ENCODE results near the gene TMEM59. TPM values are rescaled to one million over a fixed set of nuclear protein-coding genes. Genes with fewer than 3 reads are reported as not detected.

TMEM59 gene, protein sequence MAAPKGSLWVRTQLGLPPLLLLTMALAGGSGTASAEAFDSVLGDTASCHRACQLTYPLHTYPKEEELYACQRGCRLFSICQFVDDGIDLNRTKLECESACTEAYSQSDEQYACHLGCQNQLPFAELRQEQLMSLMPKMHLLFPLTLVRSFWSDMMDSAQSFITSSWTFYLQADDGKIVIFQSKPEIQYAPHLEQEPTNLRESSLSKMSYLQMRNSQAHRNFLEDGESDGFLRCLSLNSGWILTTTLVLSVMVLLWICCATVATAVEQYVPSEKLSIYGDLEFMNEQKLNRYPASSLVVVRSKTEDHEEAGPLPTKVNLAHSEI
- 98.0 TPM for polyA plus RNA-seq (2013, experiment 1 of 2)
- polyA plus RNA-seq (2013, experiment 2 of 2), result 94.3 TPM

DNA sequence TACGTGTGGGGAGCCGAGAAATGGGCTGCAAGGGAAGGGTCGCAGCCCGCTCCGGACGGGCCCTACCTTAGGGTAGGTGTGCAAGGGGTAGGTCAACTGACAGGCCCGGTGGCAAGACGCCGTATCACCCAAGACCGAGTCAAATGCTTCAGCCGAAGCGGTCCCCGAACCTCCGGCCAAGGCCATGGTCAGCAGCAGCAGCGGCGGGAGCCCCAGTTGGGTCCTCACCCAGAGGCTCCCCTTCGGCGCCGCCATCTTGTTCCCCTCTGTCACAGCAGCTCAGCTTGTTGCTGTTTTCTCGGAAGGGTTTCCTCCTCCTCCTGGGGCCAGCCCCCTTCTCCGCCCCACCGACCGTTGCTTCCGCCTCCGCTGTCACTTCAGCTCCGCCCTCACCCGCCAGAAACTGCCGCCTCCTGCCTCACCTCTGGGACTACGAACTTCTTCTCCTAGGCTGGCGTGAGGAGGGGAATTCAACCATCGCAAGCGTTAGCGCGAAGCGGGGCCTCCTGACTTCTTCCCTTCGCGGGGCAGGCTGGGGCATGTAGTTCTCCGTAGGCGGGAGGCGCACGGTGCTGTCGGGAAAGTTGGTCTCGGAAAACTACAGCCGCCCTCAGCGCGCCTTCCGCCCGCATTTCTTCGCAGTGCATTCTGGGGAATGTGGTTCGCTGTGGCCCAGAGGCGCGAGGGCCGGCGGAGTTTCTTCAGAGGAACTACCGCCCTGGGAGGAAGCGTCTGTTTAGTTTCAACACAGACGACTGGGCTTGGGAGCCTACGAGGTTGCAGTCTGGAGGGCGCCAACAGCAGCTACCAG is at the start of gene TMEM59, which contains the start of gene TCEANC2:
TMEM59 (minus strand) TSS at position 271 of the 811 bp plus-strand sequence; CDS start at position 255, 16 bp downstream.
TCEANC2 (plus strand) TSS at position 675 of the 811 bp plus-strand sequence. CDS start 815 bp downstream, outside the sequence.
- Histone ChIP-seq H3K4me2 (ENCODE audit: low read length) (peak within 1 kb of the TSS; percentile 57), H3K4ac (ENCODE audit: low read depth, low read length) (peak within 1 kb of the TSS; percentile 39), H3K23ac (ENCODE audit: low read length) (peak within 1 kb of the TSS; percentile 52), H3K79me1 (ENCODE audit: low read length) (peaks cover 7% of the 10 kb centered on the region), H4K8ac (ENCODE audit: low read depth, low read length) (peak within 1 kb of the TSS; percentile 67), H3K79me2 (ENCODE audit: control insufficient read depth, insufficient read depth, low read length) (peaks cover 6% of the 10 kb centered on the region), H2BK15ac (replicated peaks; ENCODE audit: low read depth) (no peak within 1 kb of the TSS), H3K9ac (ENCODE audit: low read length) (peak within 1 kb of the TSS; percentile 82), H3K18ac (ENCODE audit: low read length) (no peak within 1 kb of the TSS), H2BK5ac (ENCODE audit: low read length) (peak within 1 kb of the TSS; percentile 7), H2BK120ac (ENCODE audit: low read depth, low read length) (no peak within 1 kb of the TSS), H3K27me3 (ENCODE audit: insufficient read depth, low read length, poor library complexity) (no peaks in the 10 kb centered on the region), H3K27ac (ENCODE audit: low read depth, low read length) (peak within 1 kb of the TSS; percentile 46), H3K56ac (ENCODE audit: low read length) (peak within 1 kb of the TSS; percentile 92), H2AK5ac (ENCODE audit: low read length) (no peak within 1 kb of the TSS), H4K5ac (ENCODE audit: low read length) (no peak within 1 kb of the TSS), H3K4me1 (ENCODE audit: control insufficient read depth, low read depth, low read length) (no peaks in the 10 kb centered on the region), H3K4me3 (ENCODE audit: low read length) (peak within 1 kb of the TSS; percentile 77), H3K36me3 (ENCODE audit: control insufficient read depth, insufficient read depth, low read length) (no peaks in the 10 kb centered on the region)
- peak; percentile 100 for DNase-seq
- no CpG with 5 or more reads among the region's 59 CpGs for WGBS (ENCODE audit: extremely low coverage, insufficient coverage, low lambda C conversion rate)

DNA sequence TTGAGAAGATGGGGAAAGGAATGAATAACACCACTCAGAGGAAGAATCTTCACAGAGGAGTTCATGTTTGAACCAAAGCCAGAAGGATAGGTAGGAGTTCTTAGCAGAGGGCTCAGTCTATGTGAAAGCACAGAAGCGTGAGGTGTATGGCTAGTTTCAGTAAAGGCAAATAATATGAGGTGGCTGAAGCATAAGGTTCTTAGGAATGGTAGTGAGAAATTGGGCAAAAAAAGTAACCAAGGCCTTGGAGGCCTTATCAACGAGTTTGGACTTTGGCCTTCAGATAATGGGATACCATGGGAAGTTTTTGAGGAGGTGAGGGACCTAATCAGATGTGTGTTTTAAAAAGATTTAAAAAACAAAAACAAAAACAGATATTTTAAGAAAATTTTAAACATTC is 47.5 kb upstream of the TMEM59 start:
- H3K79me2 ChIP-seq (ENCODE audit: control insufficient read depth, insufficient read depth, low read length), result no peaks in the 10 kb centered on the region
- no CpG with 5 or more reads among the region's 2 CpGs for WGBS (ENCODE audit: extremely low coverage, insufficient coverage, low lambda C conversion rate)
- no peak overlapping the region for H3K56ac ChIP-seq (ENCODE audit: low read length)
- H3K4me1 ChIP-seq (ENCODE audit: control insufficient read depth, low read depth, low read length), result peaks cover 8% of the 10 kb centered on the region
- H3K4ac ChIP-seq (ENCODE audit: low read depth, low read length), result no peak overlapping the region
- H3K9ac ChIP-seq (ENCODE audit: low read length), result no peak overlapping the region
- H2AK5ac ChIP-seq (ENCODE audit: low read length), result no peak overlapping the region
- no peak overlapping the region for H3K27ac ChIP-seq (ENCODE audit: low read depth, low read length)
- no peak overlapping the region for H2BK15ac ChIP-seq (replicated peaks; ENCODE audit: low read depth)
- H2BK120ac ChIP-seq (ENCODE audit: low read depth, low read length), result no peak overlapping the region
- no peak overlapping the region for H4K5ac ChIP-seq (ENCODE audit: low read length)
- no peak for DNase-seq
- no peak overlapping the region for H3K23ac ChIP-seq (ENCODE audit: low read length)
- H3K79me1 ChIP-seq (ENCODE audit: low read length), result no peaks in the 10 kb centered on the region
- H4K8ac ChIP-seq (ENCODE audit: low read depth, low read length), result no peak overlapping the region
- H3K27me3 ChIP-seq (ENCODE audit: insufficient read depth, low read length, poor library complexity), result no peaks in the 10 kb centered on the region
- H3K36me3 ChIP-seq (ENCODE audit: control insufficient read depth, insufficient read depth, low read length), result no peaks in the 10 kb centered on the region
- no peak overlapping the region for H3K18ac ChIP-seq (ENCODE audit: low read length)
- no peak overlapping the region for H3K4me2 ChIP-seq (ENCODE audit: low read length)
- H2BK5ac ChIP-seq (ENCODE audit: low read length), result no peak overlapping the region
- H3K4me3 ChIP-seq (ENCODE audit: low read length), result no peak overlapping the region

GRCh38 chr1:54099061-54099610 is 46.1 kb upstream of the TMEM59 start:
- Histone ChIP-seq H3K27me3 (ENCODE audit: insufficient read depth, low read length, poor library complexity) (no peaks in the 10 kb centered on the region), H2BK15ac (replicated peaks; ENCODE audit: low read depth) (no peak overlapping the region), H3K79me1 (ENCODE audit: low read length) (no peaks in the 10 kb centered on the region), H2BK5ac (ENCODE audit: low read length) (no peak overlapping the region), H3K79me2 (ENCODE audit: control insufficient read depth, insufficient read depth, low read length) (no peaks in the 10 kb centered on the region), H4K5ac (ENCODE audit: low read length) (no peak overlapping the region), H3K4me3 (ENCODE audit: low read length) (no peak overlapping the region), H3K9ac (ENCODE audit: low read length) (no peak overlapping the region), H2AK5ac (ENCODE audit: low read length) (no peak overlapping the region), H3K56ac (ENCODE audit: low read length) (no peak overlapping the region), H3K4me1 (ENCODE audit: control insufficient read depth, low read depth, low read length) (peaks cover 10% of the 10 kb centered on the region), H3K4me2 (ENCODE audit: low read length) (no peak overlapping the region), H2BK120ac (ENCODE audit: low read depth, low read length) (no peak overlapping the region), H3K36me3 (ENCODE audit: control insufficient read depth, insufficient read depth, low read length) (no peaks in the 10 kb centered on the region), H3K23ac (ENCODE audit: low read length) (no peak overlapping the region), H4K8ac (ENCODE audit: low read depth, low read length) (no peak overlapping the region), H3K18ac (ENCODE audit: low read length) (no peak overlapping the region), H3K27ac (ENCODE audit: low read depth, low read length) (no peak overlapping the region), H3K4ac (ENCODE audit: low read depth, low read length) (no peak overlapping the region)
- no peak for DNase-seq
- WGBS (ENCODE audit: extremely low coverage, insufficient coverage, low lambda C conversion rate), result no CpG with 5 or more reads among the region's 6 CpGs

DNA sequence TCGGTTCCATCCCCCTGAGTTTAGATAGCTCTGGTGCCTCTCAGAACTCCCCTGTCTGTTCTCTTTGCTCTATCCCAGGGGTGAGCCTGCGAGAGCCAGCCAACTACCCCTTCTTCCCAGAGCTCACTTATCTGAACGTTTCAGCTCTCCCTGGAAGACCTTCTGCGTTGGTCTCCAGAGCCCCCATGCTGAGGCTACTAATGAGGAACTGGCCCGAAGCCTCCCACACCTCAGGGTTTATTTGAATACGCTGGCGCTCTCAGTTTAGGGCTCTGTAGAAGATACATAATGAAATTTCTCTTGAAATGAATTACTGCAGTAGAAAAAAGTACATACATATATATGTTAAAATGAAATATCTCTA is 43.9 kb upstream of the TMEM59 start:
- Histone ChIP-seq H4K5ac (ENCODE audit: low read length) (no peak overlapping the region), H3K79me2 (ENCODE audit: control insufficient read depth, insufficient read depth, low read length) (no peaks in the 10 kb centered on the region), H3K4me1 (ENCODE audit: control insufficient read depth, low read depth, low read length) (peaks cover 10% of the 10 kb centered on the region), H4K8ac (ENCODE audit: low read depth, low read length) (no peak overlapping the region), H3K27ac (ENCODE audit: low read depth, low read length) (peak overlapping the region; percentile 15), H3K23ac (ENCODE audit: low read length) (no peak overlapping the region), H3K18ac (ENCODE audit: low read length) (no peak overlapping the region), H3K4me2 (ENCODE audit: low read length) (no peak overlapping the region), H2BK5ac (ENCODE audit: low read length) (no peak overlapping the region), H3K56ac (ENCODE audit: low read length) (no peak overlapping the region), H2BK15ac (replicated peaks; ENCODE audit: low read depth) (no peak overlapping the region), H2BK120ac (ENCODE audit: low read depth, low read length) (no peak overlapping the region), H2AK5ac (ENCODE audit: low read length) (no peak overlapping the region), H3K79me1 (ENCODE audit: low read length) (no peaks in the 10 kb centered on the region), H3K4me3 (ENCODE audit: low read length) (no peak overlapping the region), H3K9ac (ENCODE audit: low read length) (no peak overlapping the region), H3K4ac (ENCODE audit: low read depth, low read length) (no peak overlapping the region), H3K36me3 (ENCODE audit: control insufficient read depth, insufficient read depth, low read length) (no peaks in the 10 kb centered on the region), H3K27me3 (ENCODE audit: insufficient read depth, low read length, poor library complexity) (no peaks in the 10 kb centered on the region)
- WGBS (ENCODE audit: extremely low coverage, insufficient coverage, low lambda C conversion rate), result no CpG with 5 or more reads among the region's 7 CpGs
- DNase-seq, result peak; percentile 83

- H2AK5ac ChIP-seq (ENCODE audit: low read length), result no peak overlapping the region
- H3K23ac ChIP-seq (ENCODE audit: low read length), result no peak overlapping the region
- H3K79me2 ChIP-seq (ENCODE audit: control insufficient read depth, insufficient read depth, low read length), result no peaks in the 10 kb centered on the region
- H3K79me1 ChIP-seq (ENCODE audit: low read length), result no peaks in the 10 kb centered on the region
- peaks cover 10% of the 10 kb centered on the region for H3K4me1 ChIP-seq (ENCODE audit: control insufficient read depth, low read depth, low read length)
- H3K9ac ChIP-seq (ENCODE audit: low read length), result no peak overlapping the region
- H3K4ac ChIP-seq (ENCODE audit: low read depth, low read length), result no peak overlapping the region
- no CpG with 5 or more reads among the region's 25 CpGs for WGBS (ENCODE audit: extremely low coverage, insufficient coverage, low lambda C conversion rate)
- H3K36me3 ChIP-seq (ENCODE audit: control insufficient read depth, insufficient read depth, low read length), result no peaks in the 10 kb centered on the region
- H3K27ac ChIP-seq (ENCODE audit: low read depth, low read length), result peak overlapping the region; percentile 15
- H4K8ac ChIP-seq (ENCODE audit: low read depth, low read length), result no peak overlapping the region
- H2BK15ac ChIP-seq (replicated peaks; ENCODE audit: low read depth), result no peak overlapping the region
- peak; percentile 53 for DNase-seq
- H3K4me2 ChIP-seq (ENCODE audit: low read length), result no peak overlapping the region
- no peak overlapping the region for H2BK120ac ChIP-seq (ENCODE audit: low read depth, low read length)
- peak overlapping the region; percentile 27 for H4K5ac ChIP-seq (ENCODE audit: low read length)
- H3K27me3 ChIP-seq (ENCODE audit: insufficient read depth, low read length, poor library complexity), result no peaks in the 10 kb centered on the region
- peak overlapping the region; percentile 81 for H2BK5ac ChIP-seq (ENCODE audit: low read length)
- no peak overlapping the region for H3K4me3 ChIP-seq (ENCODE audit: low read length)
- peak overlapping the region; percentile 31 for H3K56ac ChIP-seq (ENCODE audit: low read length)
- H3K18ac ChIP-seq (ENCODE audit: low read length), result no peak overlapping the region
Measured at GRCh38 chr1:54096227-54096876, 43.3 kb upstream of the TMEM59 start.

Measured in mesendoderm (in vitro differentiated cells).